Measurements from ENCODE around the gene SPATA19. TPM values are rescaled to one million over a fixed set of nuclear protein-coding genes. Genes with fewer than 3 reads are reported as not detected.

SPATA19 gene
- total RNA-seq, 1 donor from 2014 or later: not detected

- TF ChIP-seq CTCF (IDR thresholded peaks at IDR 0.05; ENCODE audit: unreplicated experiment): no peak
- no peak overlapping the region for H3K27ac Mint-ChIP-seq (ENCODE audit: unreplicated experiment)
- H3K4me1 Mint-ChIP-seq (ENCODE audit: unreplicated experiment): no peaks in the 10 kb centered on the region
- no peak overlapping the region for H3K4me3 Mint-ChIP-seq (ENCODE audit: unreplicated experiment)
- peaks cover 5% of the 10 kb centered on the region for H3K36me3 Mint-ChIP-seq (ENCODE audit: low read depth, unreplicated experiment)
- no peak for DNase-seq (ENCODE audit: low spot score)
- H3K27me3 Mint-ChIP-seq (ENCODE audit: unreplicated experiment): peaks cover 3% of the 10 kb centered on the region
- no peaks in the 10 kb centered on the region for H3K9me3 Mint-ChIP-seq (ENCODE audit: unreplicated experiment)
Measured at GRCh38 chr11:133793271-133794035, 51.9 kb downstream of the SPATA19 start.

- no peak overlapping the region for H3K27ac Mint-ChIP-seq (ENCODE audit: unreplicated experiment)
- peaks cover 5% of the 10 kb centered on the region for H3K36me3 Mint-ChIP-seq (ENCODE audit: low read depth, unreplicated experiment)
- DNase-seq (ENCODE audit: low spot score): no peak
- H3K4me3 Mint-ChIP-seq (ENCODE audit: unreplicated experiment): no peak overlapping the region
- no peak for TF ChIP-seq CTCF (IDR thresholded peaks at IDR 0.05; ENCODE audit: unreplicated experiment)
- peaks cover 3% of the 10 kb centered on the region for H3K27me3 Mint-ChIP-seq (ENCODE audit: unreplicated experiment)
- no peaks in the 10 kb centered on the region for H3K4me1 Mint-ChIP-seq (ENCODE audit: unreplicated experiment)
- H3K9me3 Mint-ChIP-seq (ENCODE audit: unreplicated experiment): no peaks in the 10 kb centered on the region
Measured at GRCh38 chr11:133790995-133791394, 54.3 kb downstream of the SPATA19 start.

Other genes starting within 250 kb of the SPATA19 start
- gene IGSF9B, start 111.5 kb upstream of the SPATA19 start, total RNA-seq (ENCODE audit: unreplicated experiment): 6.6 TPM
- 438 TPM for gene JAM3, start 223.6 kb upstream of the SPATA19 start, total RNA-seq (ENCODE audit: unreplicated experiment)